HG03066 (cell line): ENCODE data around the gene TAS2R38.
"Not testable (repeated sequence)": the region's sequence is repeated elsewhere in the genome, so short reads cannot be mapped to it uniquely, and the experiment has no call there.

Source experiments
- ATAC-seq: cut with Tn5 transposase; IDR thresholded peaks from one replicate; pipeline ENCODE4 v1.9.1; 2021; ENCODE audit warnings: low read depth; ENCODE audit not compliant: unreplicated experiment

Gene TAS2R38

GRCh38 chr7:141973673-141974072, at the start of gene TAS2R38:
Gene TAS2R38, minus strand, starts transcription at chr7:141973773. Its CDS starts 84 bp downstream, at chr7:141973689.
- no peak for ATAC-seq

GRCh38 chr7:142018154-142018553, 44.6 kb upstream of the TAS2R38 start:
- ATAC-seq: no peak

- ATAC-seq: no peak
Observed at GRCh38 chr7:142017451-142017850, 43.9 kb upstream of the TAS2R38 start.

- ATAC-seq: no peak
Observed at GRCh38 chr7:142012825-142013511, 39.4 kb upstream of the TAS2R38 start.

GRCh38 chr7:142010952-142011548, 37.5 kb upstream of the TAS2R38 start:
- ATAC-seq: no peak

- no peak for ATAC-seq
Observed at GRCh38 chr7:142009187-142009586, 35.6 kb upstream of the TAS2R38 start.

- ATAC-seq: no peak
Observed at GRCh38 chr7:142006577-142006976, 33.0 kb upstream of the TAS2R38 start.

GRCh38 chr7:142002179-142002578, 28.6 kb upstream of the TAS2R38 start:
- no peak for ATAC-seq

- ATAC-seq: no peak
Observed at GRCh38 chr7:142001163-142001874, 27.7 kb upstream of the TAS2R38 start.

GRCh38 chr7:142000244-142000643, 26.7 kb upstream of the TAS2R38 start:
- no peak for ATAC-seq

GRCh38 chr7:141999058-141999623, 25.6 kb upstream of the TAS2R38 start:
- no peak for ATAC-seq

- no peak for ATAC-seq
Observed at GRCh38 chr7:141993354-141993753, 19.8 kb upstream of the TAS2R38 start.

- no peak for ATAC-seq
Observed at GRCh38 chr7:141992688-141993087, 19.1 kb upstream of the TAS2R38 start.

GRCh38 chr7:141992156-141992555, 18.6 kb upstream of the TAS2R38 start:
- no peak for ATAC-seq

- ATAC-seq: no peak
Observed at GRCh38 chr7:141991140-141991539, 17.6 kb upstream of the TAS2R38 start.

- ATAC-seq: no peak
Observed at GRCh38 chr7:141990011-141990725, 16.6 kb upstream of the TAS2R38 start.

GRCh38 chr7:141987803-141988202, 14.2 kb upstream of the TAS2R38 start:
- not testable (repeated sequence) for ATAC-seq

- no peak for ATAC-seq
Observed at GRCh38 chr7:141986923-141987322, 13.3 kb upstream of the TAS2R38 start.

- ATAC-seq: not testable (repeated sequence)
Observed at GRCh38 chr7:141985926-141986325, 12.4 kb upstream of the TAS2R38 start.

GRCh38 chr7:141979568-141979967, 6.0 kb upstream of the TAS2R38 start:
- ATAC-seq: no peak

GRCh38 chr7:141978351-141978750, 4.8 kb upstream of the TAS2R38 start:
- ATAC-seq: no peak
